WTC11 (cell line): ENCODE results near the gene ZMYM5. TPM values are rescaled to one million over a fixed set of nuclear protein-coding genes. Genes with fewer than 3 reads are reported as not detected.

Experiments
- ATAC-seq: fragments of 200-7000 bp; cut with Tn5 transposase; 2 replicates; pipeline ENCODE4 v1.10.0; 2021; ENCODE audit warnings: mild to moderate bottlenecking, moderate library complexity
- CTCF ChIA-PET: fragments of 300-600 bp; sonication (Branson Sonifier 250); formaldehyde crosslinking; loops from one replicate; lab custom pipeline; 2021; ENCODE audit warnings: antibody characterized with exemption; lab: Charles Lee
- POLR2A ChIA-PET: fragments of 350-600 bp; sonication (Branson Sonifier 250); formaldehyde crosslinking; loops from one replicate; lab custom pipeline; 2021; ENCODE audit warnings: antibody characterized with exemption; lab: Charles Lee
- DNase-seq: peaks from one replicate; pipeline ENCODE4 v3.0.0; 2021; ENCODE audit warnings: low spot score
- H3K27ac Mint-ChIP-seq: 2 replicates; pipeline ENCODE4 v1.8.0; 2021; ENCODE audit warnings: mixed read lengths
- H3K27me3 Mint-ChIP-seq: 2 replicates; pipeline ENCODE4 v1.8.0; 2021; ENCODE audit warnings: low read depth, mild to moderate bottlenecking, moderate library complexity, mixed read lengths
- H3K36me3 Mint-ChIP-seq: 2 replicates; pipeline ENCODE4 v1.8.0; 2021; ENCODE audit warnings: mixed read lengths
- H3K4me1 Mint-ChIP-seq: 2 replicates; pipeline ENCODE4 v1.8.0; 2022; ENCODE audit warnings: mixed read lengths
- H3K4me3 Mint-ChIP-seq: 2 replicates; pipeline ENCODE4 v1.8.0; 2021; ENCODE audit warnings: mild to moderate bottlenecking, moderate library complexity, mixed read lengths
- H3K9me3 Mint-ChIP-seq: 2 replicates; pipeline ENCODE4 v1.8.0; 2021; ENCODE audit warnings: mixed read lengths
- EMX1 ChIP-seq: fragments of 250-450 bp; sonication (Bioruptor Pico); IDR thresholded peaks from 2 replicates; pipeline ENCODE4 v1.8.0; 2021; ENCODE audit warnings: mild to moderate bottlenecking
- FOXJ3 ChIP-seq: sonication (generic); formaldehyde crosslinking; IDR thresholded peaks from 2 replicates; pipeline ENCODE4 v1.9.0; 2021; ENCODE audit warnings: missing genetic modification reagents, mild to moderate bottlenecking, borderline replicate concordance
- GTF2I ChIP-seq: fragments of 250-450 bp; sonication (Bioruptor Pico); conservative IDR thresholded peaks from 2 replicates; pipeline ENCODE4 v1.4.0; 2021; ENCODE audit warnings: mild to moderate bottlenecking
- IRF2 ChIP-seq: sonication (generic); formaldehyde crosslinking; IDR thresholded peaks from 2 replicates; pipeline ENCODE4 v1.8.0; 2022; ENCODE audit warnings: low read depth, missing genetic modification reagents, borderline replicate concordance
- PRRX2 ChIP-seq: fragments of 250-450 bp; sonication (Bioruptor Pico); IDR thresholded peaks from 2 replicates; pipeline ENCODE4 v1.8.0; 2021; ENCODE audit warnings: mild to moderate bottlenecking
- ZBTB21 ChIP-seq: sonication (generic); formaldehyde crosslinking; IDR thresholded peaks from 2 replicates; pipeline ENCODE4 v1.8.1; 2023; ENCODE audit warnings: mild to moderate bottlenecking, missing genetic modification reagents, borderline replicate concordance
- ZNF121 ChIP-seq: sonication (generic); formaldehyde crosslinking; IDR thresholded peaks from 2 replicates; pipeline ENCODE4 v1.8.0; 2023; ENCODE audit warnings: missing genetic modification reagents
- ZNF219 ChIP-seq: sonication (generic); formaldehyde crosslinking; IDR thresholded peaks from 2 replicates; pipeline ENCODE4 v1.8.0; 2023; ENCODE audit warnings: missing genetic modification reagents, mild to moderate bottlenecking, borderline replicate concordance
- ZNF317 ChIP-seq: sonication (generic); formaldehyde crosslinking; IDR thresholded peaks from 2 replicates; pipeline ENCODE4 v1.8.1; 2023; ENCODE audit warnings: low read depth, mild to moderate bottlenecking, moderate library complexity, missing genetic modification reagents, borderline replicate concordance
- ZNF423 ChIP-seq: fragments of 250-450 bp; sonication (Bioruptor Pico); IDR thresholded peaks from 2 replicates; pipeline ENCODE4 v2.1.2; 2022; ENCODE audit warnings: mild to moderate bottlenecking, moderate library complexity
- total RNA-seq: library from RNA; stranded (reverse); gene quantifications from 3 replicates; pipeline ENCODE4 v1.2.3, GENCODE V29; 2021
- TF ChIP-seq, protein P1 (sequence below): sonication (generic); formaldehyde crosslinking; IDR thresholded peaks from 2 replicates; pipeline ENCODE4 v1.8.1; 2023; ENCODE audit warnings: mild to moderate bottlenecking, missing genetic modification reagents, moderate library complexity
- TF ChIP-seq, protein P2 (sequence below): fragments of 250-450 bp; sonication (Bioruptor Pico); IDR thresholded peaks from 2 replicates; pipeline ENCODE4 v1.9.0; 2021; ENCODE audit warnings: moderate library complexity, mild to moderate bottlenecking, inconsistent platforms, borderline replicate concordance
- TF ChIP-seq, protein P3 (sequence below): sonication (generic); formaldehyde crosslinking; IDR thresholded peaks from 2 replicates; pipeline ENCODE4 v1.8.0; 2022; ENCODE audit warnings: mild to moderate bottlenecking, missing genetic modification reagents
- TF ChIP-seq, protein P4 (sequence below): fragments of 200-600 bp; IDR thresholded peaks from 2 replicates; pipeline ENCODE4 v1.8.0; 2022; ENCODE audit warnings: antibody characterized with exemption
- TF ChIP-seq, protein P5 (sequence below): fragments of 250-450 bp; sonication (Bioruptor Pico); IDR thresholded peaks from 2 replicates; pipeline ENCODE4 v1.9.0; 2021; ENCODE audit warnings: mild to moderate bottlenecking
- TF ChIP-seq, protein P6 (sequence below): sonication (generic); formaldehyde crosslinking; IDR thresholded peaks from 2 replicates; pipeline ENCODE4 v1.8.0; 2023; ENCODE audit warnings: missing genetic modification reagents, mild to moderate bottlenecking, borderline replicate concordance

The ZMYM5 gene
- total RNA-seq, 1 experiment from 2014 or later: 10.3 TPM

DNA sequence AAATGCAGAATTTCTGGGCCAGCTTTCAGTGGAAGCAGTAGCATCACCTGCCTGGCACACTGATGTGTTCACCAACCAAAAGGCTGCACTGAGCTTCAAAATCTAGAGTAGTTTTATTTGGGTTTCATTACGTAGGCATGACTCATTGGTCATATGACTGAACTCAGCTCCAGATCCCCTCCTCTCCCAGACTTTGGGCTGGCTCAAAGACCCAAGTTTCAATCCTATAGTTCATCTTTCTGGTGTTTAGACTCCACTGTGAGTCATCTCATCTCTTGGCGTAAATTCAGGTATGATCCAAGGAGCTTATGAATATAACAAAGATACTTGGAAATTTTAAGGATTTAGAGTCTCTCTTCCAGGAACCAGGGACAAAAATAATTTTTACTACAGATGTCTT is 17.7 kb downstream of the ZMYM5 start (continued):
- TF ChIP-seq, protein P1, sequence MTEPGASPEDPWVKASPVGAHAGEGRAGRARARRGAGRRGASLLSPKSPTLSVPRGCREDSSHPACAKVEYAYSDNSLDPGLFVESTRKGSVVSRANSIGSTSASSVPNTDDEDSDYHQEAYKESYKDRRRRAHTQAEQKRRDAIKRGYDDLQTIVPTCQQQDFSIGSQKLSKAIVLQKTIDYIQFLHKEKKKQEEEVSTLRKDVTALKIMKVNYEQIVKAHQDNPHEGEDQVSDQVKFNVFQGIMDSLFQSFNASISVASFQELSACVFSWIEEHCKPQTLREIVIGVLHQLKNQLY: no peak
- TF ChIP-seq, protein P2, sequence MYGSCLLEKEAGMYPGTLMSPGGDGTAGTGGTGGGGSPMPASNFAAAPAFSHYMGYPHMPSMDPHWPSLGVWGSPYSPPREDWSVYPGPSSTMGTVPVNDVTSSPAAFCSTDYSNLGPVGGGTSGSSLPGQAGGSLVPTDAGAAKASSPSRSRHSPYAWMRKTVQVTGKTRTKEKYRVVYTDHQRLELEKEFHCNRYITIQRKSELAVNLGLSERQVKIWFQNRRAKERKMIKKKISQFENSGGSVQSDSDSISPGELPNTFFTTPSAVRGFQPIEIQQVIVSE (CRISPR knock-in tag): no peak
- TF ChIP-seq, protein P3, sequence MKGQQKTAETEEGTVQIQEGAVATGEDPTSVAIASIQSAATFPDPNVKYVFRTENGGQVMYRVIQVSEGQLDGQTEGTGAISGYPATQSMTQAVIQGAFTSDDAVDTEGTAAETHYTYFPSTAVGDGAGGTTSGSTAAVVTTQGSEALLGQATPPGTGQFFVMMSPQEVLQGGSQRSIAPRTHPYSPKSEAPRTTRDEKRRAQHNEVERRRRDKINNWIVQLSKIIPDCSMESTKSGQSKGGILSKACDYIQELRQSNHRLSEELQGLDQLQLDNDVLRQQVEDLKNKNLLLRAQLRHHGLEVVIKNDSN (CRISPR knock-in tag): no peak

DNA sequence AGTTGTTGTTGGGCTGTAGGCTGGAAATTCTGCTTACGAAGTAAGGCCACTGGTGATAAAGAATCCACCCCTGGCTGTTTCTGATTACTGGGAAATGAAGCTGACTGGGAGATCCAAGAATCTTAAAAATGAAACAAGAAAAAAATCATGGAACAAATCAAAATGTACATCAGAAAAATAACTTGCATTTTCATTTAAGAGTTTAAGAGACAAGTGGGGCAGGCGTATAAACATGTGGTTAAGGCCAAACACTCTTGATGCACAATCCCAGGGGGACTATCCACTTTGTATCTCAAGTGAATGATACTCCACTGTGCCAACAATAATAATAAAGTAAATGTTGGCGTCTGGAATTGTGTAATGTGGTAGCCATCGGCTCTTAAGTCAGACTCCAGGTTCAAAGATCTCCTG is 24.6 kb downstream of the ZMYM5 start:
- Mint-ChIP-seq H3K36me3 (peaks cover 35% of the 10 kb centered on the region), H3K4me1 (no peaks in the 10 kb centered on the region)
- DNase-seq: no peak
- TF ChIP-seq PRRX2 (no peak), ZNF317 (CRISPR knock-in tag) (no peak), ZBTB21 (CRISPR knock-in tag) (no peak), ZNF121 (CRISPR knock-in tag) (no peak), ZNF219 (CRISPR knock-in tag) (no peak), FOXJ3 (CRISPR knock-in tag) (no peak)
- TF ChIP-seq, protein P4, sequence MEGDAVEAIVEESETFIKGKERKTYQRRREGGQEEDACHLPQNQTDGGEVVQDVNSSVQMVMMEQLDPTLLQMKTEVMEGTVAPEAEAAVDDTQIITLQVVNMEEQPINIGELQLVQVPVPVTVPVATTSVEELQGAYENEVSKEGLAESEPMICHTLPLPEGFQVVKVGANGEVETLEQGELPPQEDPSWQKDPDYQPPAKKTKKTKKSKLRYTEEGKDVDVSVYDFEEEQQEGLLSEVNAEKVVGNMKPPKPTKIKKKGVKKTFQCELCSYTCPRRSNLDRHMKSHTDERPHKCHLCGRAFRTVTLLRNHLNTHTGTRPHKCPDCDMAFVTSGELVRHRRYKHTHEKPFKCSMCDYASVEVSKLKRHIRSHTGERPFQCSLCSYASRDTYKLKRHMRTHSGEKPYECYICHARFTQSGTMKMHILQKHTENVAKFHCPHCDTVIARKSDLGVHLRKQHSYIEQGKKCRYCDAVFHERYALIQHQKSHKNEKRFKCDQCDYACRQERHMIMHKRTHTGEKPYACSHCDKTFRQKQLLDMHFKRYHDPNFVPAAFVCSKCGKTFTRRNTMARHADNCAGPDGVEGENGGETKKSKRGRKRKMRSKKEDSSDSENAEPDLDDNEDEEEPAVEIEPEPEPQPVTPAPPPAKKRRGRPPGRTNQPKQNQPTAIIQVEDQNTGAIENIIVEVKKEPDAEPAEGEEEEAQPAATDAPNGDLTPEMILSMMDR: no peak
- TF ChIP-seq, protein P1: no peak
- TF ChIP-seq, protein P5, sequence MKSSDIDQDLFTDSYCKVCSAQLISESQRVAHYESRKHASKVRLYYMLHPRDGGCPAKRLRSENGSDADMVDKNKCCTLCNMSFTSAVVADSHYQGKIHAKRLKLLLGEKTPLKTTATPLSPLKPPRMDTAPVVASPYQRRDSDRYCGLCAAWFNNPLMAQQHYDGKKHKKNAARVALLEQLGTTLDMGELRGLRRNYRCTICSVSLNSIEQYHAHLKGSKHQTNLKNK (CRISPR knock-in tag): no peak
- TF ChIP-seq, all 79 proteins: peak for 0
- CTCF ChIA-PET: interaction anchor here (1.1 kb wide), 1 partner anchor 21 kb away, joined by 3 read pairs; no protein-coding TSS in a partner anchor
- no peak for ATAC-seq
- H3K27me3 Mint-ChIP-seq: no peaks in the 10 kb centered on the region
- no peak overlapping the region for H3K4me3 Mint-ChIP-seq
- POLR2A ChIA-PET: no interaction called here
- no peak overlapping the region for H3K27ac Mint-ChIP-seq
- H3K9me3 Mint-ChIP-seq: no peaks in the 10 kb centered on the region

DNA sequence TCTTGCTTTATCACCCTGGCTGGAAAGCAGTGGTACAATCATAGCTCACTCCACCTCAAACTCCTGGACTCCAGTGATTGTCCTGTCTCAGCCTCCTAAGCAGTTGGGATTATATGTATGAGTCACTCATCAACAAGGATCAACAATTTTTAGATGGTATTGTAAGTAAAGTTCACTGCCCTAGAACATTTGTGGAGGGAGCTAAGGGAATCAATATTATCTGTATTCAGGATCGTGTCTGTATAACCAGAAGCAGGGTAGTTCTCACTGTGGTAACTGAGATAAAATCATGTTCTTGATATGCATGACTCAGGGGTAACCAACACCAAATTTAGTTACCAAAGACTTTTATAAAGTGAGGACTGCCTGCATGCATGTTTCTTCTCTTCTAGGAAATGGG is 27.0 kb downstream of the ZMYM5 start:
- CTCF ChIA-PET: no interaction called here
- POLR2A ChIA-PET: no interaction called here

More for the DNA sequence above, 27.0 kb downstream of the ZMYM5 start:
- no peaks in the 10 kb centered on the region for H3K9me3 Mint-ChIP-seq
- no peaks in the 10 kb centered on the region for H3K27me3 Mint-ChIP-seq
- ATAC-seq (no peak), DNase-seq (no peak)
- H3K27ac Mint-ChIP-seq: no peak overlapping the region
- no peak overlapping the region for H3K4me3 Mint-ChIP-seq
- H3K36me3 Mint-ChIP-seq: peaks cover 37% of the 10 kb centered on the region
- H3K4me1 Mint-ChIP-seq: no peaks in the 10 kb centered on the region
- TF ChIP-seq ZNF317 (CRISPR knock-in tag) (no peak), ZNF423 (CRISPR knock-in tag) (no peak), IRF2 (CRISPR knock-in tag) (no peak), GTF2I (CRISPR knock-in tag) (no peak), EMX1 (CRISPR knock-in tag) (no peak)
- TF ChIP-seq, protein P6, sequence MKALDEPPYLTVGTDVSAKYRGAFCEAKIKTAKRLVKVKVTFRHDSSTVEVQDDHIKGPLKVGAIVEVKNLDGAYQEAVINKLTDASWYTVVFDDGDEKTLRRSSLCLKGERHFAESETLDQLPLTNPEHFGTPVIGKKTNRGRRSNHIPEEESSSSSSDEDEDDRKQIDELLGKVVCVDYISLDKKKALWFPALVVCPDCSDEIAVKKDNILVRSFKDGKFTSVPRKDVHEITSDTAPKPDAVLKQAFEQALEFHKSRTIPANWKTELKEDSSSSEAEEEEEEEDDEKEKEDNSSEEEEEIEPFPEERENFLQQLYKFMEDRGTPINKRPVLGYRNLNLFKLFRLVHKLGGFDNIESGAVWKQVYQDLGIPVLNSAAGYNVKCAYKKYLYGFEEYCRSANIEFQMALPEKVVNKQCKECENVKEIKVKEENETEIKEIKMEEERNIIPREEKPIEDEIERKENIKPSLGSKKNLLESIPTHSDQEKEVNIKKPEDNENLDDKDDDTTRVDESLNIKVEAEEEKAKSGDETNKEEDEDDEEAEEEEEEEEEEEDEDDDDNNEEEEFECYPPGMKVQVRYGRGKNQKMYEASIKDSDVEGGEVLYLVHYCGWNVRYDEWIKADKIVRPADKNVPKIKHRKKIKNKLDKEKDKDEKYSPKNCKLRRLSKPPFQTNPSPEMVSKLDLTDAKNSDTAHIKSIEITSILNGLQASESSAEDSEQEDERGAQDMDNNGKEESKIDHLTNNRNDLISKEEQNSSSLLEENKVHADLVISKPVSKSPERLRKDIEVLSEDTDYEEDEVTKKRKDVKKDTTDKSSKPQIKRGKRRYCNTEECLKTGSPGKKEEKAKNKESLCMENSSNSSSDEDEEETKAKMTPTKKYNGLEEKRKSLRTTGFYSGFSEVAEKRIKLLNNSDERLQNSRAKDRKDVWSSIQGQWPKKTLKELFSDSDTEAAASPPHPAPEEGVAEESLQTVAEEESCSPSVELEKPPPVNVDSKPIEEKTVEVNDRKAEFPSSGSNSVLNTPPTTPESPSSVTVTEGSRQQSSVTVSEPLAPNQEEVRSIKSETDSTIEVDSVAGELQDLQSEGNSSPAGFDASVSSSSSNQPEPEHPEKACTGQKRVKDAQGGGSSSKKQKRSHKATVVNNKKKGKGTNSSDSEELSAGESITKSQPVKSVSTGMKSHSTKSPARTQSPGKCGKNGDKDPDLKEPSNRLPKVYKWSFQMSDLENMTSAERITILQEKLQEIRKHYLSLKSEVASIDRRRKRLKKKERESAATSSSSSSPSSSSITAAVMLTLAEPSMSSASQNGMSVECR (CRISPR knock-in tag): no peak
